Measurements from ENCODE around the gene RIPK1.
"Not testable (repeated sequence)": the region's sequence is repeated elsewhere in the genome, so short reads cannot be mapped to it uniquely, and the experiment has no call there.

RIPK1 gene

DNA sequence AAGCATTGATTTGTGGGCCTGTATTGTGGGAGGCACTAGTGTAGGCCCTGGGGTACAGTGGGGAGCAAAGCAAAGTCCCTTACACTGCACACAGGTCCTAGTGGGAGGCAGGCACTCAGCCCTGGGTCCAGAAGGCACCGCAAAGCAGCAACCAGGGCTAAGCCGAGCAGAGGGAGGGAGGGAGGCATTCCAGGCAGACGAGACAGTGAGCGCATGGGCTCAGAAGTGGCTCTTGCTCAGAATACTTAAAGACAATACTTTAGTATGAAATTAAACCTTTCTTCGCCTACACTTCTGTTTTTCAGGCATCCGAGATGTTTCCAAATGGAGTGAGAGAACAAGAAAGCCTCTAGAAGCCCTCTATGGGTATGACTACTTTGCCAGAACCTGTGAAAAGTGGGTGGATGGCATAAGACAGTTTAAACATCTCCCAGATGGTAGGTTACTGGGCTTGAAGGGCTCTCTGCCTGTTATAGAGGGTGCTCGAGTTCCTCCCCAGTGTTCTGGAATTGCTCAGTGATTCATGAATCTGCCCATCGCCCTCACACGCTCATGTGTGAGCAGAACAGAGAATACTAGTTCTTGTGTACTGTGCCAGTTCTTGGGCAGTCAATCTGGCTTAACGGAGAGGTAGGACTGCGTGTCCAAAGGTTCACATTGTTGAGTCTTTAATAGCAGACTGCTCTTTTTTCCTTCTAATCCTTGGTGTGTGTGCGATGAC, 68.9 kb downstream of the RIPK1 start:
- no peak for DNase-seq

DNA sequence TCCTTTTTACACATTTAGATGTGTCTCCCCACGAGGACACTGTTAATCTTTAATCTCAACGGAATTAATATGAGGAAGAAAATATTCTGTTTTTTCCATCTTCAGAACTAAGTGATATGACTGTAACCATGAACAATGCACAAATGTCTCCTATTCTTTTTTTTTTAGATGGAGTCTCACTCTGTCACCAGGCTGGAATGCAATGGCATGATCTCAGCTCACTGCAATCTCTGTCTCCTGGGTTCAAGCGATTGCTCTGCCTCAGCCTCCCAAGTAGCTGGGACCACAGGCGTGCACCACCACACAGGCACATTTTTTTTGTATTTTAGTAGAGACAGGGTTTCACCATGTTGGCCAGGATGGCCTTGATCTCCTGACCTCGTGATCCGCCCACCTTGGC, 69.6 kb downstream of the RIPK1 start:
- DNase-seq, result not testable (repeated sequence)

DNA sequence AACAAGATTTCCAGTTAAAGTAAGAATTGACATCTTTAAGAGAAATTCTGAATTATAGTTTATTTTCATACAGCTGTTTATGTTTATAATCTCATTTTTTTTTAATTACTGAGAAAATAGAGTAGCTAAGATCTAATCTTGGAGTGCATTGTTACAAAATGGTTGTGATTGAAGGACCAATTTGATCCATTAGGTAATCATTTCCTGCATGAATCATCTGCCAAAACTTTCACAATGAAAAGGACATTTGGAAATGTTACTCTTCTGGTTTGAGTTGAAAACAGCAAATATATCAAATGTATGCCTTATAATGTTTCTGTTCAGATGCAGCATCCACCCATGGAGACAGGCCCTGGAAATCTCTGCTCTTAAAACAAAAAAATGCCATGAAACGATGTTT, 70.0 kb downstream of the RIPK1 start:
- DNase-seq, result no peak

DNA sequence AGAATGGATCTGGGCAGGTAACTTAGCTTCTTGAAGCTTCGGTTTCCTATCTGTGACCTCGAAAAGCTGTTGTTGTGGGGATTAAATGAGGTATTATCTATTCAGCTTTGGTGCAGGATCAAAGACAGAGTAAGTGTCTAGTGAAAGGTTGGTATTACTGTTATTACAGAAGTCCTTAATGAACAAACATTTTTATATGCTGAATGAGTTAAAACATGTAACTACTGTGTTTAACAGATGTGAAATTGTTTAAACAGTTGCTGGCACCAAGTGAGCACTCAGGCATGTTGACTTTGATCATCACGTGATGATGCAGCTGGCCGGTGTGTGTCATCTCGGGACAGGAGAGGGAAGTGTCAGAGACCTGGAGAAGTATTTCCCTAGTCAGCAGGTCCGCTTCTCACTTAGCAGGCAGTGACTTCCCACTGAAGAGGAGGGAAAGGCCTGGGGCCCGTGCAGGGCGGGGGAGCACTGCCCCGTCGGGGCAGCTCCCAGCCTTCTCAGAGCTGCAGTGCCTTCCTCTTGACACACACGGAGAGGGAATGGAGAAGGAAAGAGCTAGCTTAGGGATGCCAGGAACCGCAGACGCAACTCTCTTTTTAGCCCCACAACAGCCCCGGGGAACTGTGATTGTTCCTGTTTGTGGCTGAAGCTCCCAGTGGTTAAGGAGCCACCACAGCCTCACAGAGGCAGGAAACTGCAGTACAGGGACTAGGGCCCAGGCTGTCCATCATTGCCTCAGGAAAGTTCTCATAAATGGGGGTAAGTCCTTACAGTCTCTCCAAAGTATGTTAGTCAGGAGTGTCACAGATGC, 71.0 kb downstream of the RIPK1 start:
- DNase-seq, result no peak

DNA sequence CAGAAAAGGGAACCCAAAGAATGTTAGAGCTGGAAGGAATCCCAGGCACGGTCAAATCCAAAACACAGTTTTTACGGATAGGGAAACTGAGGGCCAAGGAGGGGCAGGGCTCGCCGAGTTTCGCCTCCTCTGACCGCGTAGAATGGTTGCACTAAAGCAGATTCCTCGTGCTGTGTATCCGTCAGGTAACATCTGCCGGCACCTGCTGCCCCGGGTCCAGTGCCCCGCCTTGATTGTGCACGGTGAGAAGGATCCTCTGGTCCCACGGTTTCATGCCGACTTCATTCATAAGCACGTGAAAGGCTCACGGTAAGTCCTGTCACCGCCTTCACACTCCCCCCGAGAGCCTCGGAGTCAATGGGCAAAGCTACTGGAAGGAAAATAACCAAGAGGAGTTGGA, 71.9 kb downstream of the RIPK1 start:
- DNase-seq, result no peak

DNA sequence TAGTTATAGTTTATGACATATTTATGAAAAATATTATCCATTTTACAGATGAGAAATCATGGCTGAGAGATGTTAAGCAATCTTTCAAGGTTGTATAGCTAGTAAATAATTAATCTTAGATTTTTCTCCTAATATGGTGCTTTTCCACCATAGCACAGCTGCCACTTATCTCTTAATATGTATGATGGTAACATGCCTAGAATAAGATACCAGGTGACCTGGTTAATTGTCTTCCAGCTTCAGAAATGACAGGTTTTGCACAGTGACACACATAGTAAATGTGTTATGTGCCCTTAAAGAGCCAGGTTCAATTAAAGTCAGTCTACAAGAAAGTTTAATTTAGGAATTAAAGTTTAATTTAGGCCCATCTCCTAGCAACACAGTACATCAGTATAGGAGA, 74.2 kb downstream of the RIPK1 start:
- no peak for DNase-seq

DNA sequence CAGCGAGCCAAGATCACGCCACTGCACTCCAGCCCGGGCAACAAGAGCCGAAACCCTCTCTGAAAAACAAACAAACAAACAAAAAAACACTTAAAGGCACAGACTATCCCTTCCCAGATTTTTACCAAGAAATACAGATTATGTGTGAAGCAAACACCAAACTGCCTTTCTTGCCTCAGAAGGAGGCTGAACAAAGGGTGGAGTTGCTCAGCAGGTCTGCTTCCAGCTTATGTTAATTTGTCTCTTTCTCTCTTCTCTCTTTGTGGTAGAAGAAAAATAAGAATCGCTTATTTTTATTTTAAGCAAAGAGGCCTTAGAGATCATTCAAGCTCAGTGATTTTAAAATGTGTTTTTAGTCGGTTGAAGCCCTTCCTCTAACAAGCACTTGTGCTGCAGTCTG, 74.9 kb downstream of the RIPK1 start:
- DNase-seq, result no peak

DNA sequence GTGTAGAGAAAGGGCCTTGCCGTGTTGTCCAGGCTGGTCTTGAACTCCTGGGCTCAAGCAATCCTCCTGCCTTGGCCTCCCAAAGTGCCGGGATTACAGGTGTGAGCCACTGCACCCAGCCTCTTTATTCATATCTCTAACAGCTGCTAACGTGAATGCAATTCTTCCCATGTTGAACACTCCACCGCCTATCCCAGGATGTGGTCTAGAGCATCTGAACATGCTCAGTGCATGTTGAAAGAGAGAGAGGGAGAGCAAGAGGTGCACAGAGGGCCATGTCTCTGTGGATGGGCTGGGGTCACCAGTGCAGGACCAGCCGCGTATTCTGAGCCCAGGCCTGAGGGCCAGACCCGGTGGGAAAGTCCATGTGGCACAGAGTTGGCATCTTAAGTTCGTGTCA, 76.3 kb downstream of the RIPK1 start:
- no peak for DNase-seq

DNA sequence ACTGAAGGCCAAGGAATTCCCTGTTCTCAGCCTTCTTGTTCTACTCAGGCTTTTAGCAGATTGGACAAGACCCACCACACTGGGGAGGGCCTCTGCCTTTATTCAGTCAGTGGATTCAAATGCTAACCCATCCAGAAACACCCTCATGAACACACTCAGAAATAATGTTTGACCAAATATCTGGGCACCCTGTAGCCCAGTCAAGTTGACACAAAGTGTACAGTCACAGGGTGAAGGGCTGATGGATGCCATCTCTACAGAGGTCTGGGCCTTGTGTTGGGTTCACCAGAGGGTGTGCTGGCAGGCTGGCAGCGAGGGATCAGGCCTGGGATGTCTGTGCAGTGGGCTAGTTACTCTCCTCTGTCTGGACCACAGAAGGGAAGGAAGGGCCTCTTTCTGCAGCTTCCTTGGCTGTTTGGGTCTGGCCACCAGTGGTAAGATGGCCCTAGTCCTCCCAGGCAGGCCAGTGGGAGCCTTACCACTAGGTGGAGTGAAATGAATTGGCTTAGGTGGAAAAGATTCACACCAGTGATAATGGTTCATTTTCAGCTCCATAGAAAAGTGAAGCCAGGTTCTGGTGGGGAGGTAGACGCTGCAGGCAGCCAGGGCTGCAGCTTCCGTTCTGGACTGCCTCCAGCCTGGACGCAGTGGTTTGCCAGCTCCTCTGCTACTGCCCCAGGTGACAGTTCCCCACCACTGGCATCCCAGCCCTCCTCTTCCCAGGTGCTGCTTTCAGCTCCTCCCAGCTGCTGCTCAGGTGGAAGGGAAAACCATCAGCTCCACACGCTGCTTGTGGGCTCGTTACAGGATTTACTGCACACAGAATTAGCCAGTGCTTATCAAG, 79.8 kb downstream of the RIPK1 start:
- DNase-seq, result no peak

DNA sequence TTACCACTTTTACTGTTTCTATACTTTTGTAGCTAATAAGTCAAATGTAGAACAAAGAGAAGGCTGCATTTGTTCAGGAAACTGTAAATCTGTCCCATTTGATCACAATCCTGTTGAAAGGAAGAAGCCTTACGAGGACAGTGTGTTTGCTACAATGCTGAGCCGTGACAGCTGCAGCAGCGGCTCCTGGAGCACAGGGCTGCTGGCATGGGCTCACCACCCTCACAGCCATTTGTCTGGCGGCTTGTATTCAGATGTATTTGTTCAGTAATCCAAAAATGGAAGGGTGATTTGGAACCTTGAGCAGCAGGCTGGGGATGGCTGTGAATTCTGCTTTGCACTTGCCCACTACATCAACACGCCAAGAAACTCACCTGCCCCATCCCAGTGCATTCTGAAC, 83.4 kb downstream of the RIPK1 start:
- no peak for DNase-seq

DNA sequence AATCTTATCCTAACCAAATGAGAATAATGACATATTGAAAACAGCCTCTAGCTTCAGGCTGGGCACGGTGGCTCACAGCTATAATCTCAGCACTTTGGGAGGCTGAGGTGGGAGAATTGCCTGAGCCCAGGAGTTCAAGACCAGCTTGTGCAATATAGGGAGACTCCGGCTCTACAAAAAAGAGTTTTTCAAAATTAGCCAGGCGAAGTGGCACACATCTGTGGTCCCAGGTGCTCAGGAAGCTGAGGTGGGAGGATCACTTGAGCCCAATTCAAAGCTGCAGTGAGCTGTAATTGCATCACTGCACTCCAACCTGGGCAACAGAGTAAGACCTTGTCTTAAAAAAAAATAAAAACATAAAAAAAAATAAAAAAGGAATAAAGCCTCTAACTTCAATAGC, 84.4 kb downstream of the RIPK1 start:
- no peak for DNase-seq

DNA sequence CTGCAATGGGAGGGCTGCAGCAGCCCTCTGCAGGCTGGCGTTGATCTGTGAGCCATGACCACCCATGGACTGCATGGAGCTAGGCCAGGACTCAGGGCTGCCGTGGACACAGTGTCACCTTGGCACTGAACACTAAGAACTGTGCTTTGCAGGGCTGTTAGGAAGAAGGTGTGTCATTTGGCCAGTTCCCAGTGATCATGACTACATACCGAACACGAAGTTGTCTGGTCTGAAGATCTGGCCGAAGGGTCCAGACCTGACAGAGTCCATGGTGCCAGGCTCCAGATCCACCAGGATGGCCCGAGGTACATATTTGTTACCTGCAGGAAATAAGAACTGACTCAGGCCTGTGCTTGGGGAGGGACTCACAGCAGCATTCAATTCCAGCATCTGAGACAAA, 87.1 kb downstream of the RIPK1 start:
- DNase-seq, result not testable (repeated sequence)

DNA sequence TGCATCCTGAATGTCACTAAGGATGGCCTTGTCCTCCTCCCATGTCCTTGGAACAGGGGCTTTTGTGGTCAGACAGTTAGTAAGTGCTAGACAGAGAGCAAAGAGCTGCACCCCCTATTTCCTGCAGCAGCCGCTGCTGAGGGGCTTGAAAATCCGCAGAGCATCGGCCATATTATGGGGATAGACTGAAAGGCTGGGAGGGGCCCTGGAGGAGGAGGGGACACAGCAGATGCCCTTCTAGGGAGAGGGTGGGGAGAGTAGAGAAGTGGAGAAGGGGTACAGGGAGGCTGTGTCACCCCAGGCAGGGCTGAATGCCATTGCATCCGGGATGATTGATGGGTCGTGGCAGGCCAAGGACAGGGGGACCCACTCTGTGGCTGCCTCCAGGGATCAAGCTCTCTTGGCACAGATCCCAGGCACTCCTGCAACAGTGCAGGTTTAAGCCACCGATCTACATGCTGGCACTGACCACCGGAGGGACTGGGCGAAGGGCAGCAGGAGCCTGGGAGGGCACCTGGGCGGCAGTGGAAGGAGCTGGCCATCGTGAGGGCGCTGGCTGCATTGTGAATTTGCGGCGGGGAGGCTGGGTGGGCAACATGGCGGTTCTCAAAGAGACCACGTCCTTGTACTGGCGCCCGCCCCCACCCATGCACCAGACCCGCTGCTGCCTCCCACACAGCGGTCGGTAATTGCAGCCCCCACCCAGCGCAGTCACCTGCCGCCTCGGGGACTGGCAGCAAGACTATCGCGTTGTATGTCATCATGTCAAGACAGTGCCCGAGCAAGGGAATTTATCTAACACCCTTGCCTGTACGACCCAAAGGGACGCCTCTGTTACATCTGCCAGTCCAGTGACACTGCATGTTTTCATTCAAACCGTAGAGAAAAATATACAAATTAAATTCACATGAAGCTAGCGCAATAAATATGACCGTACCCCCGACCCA, 88.2 kb downstream of the RIPK1 start:
- DNase-seq, result peak; percentile 80

DNA sequence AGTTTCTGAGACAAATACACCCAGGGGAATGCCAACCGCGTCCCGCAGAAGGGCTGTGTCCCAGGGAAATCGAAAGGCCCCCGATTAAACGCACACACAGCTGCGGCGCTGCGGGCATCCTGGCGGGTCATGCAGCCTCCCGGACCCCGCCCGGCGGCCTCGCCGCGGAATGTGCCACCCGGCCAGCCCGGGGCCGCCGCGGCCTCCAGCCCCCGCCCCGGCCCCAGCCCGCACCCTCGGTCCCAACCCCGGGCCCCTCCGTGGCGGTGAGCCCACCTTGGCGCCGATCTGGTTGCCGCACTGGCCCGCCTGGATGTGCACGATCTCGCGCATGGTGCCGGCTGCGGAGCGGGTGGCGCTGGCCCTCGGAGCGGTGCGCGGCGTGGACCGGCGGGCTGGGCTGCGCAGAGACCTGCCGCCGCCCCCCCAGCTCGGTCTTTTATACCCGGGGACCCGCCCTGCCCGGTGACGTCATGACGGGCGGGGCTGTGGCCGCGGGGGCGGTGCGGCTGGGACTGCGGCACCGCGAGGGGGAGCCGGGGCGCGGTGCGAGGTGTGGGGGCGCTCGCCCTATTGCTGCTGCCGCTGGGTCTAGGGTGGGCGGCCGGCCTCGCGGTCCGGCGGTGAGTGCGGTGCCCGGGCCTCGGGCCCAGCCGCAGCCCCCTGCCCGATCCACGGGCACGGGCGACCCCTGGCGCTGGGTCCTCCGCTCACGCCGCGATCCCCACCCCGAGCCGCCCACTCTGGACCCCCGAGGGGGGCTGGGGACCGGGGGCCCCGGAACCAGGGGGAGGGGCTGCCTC, 89.0 kb downstream of the RIPK1 start, which contains the start of gene TUBB2A:
Gene TUBB2A (minus strand): TSS at position 414 of the 803 bp plus-strand sequence. CDS start 81 bp downstream, at position 333.
- peak; percentile 93 for DNase-seq

DNA sequence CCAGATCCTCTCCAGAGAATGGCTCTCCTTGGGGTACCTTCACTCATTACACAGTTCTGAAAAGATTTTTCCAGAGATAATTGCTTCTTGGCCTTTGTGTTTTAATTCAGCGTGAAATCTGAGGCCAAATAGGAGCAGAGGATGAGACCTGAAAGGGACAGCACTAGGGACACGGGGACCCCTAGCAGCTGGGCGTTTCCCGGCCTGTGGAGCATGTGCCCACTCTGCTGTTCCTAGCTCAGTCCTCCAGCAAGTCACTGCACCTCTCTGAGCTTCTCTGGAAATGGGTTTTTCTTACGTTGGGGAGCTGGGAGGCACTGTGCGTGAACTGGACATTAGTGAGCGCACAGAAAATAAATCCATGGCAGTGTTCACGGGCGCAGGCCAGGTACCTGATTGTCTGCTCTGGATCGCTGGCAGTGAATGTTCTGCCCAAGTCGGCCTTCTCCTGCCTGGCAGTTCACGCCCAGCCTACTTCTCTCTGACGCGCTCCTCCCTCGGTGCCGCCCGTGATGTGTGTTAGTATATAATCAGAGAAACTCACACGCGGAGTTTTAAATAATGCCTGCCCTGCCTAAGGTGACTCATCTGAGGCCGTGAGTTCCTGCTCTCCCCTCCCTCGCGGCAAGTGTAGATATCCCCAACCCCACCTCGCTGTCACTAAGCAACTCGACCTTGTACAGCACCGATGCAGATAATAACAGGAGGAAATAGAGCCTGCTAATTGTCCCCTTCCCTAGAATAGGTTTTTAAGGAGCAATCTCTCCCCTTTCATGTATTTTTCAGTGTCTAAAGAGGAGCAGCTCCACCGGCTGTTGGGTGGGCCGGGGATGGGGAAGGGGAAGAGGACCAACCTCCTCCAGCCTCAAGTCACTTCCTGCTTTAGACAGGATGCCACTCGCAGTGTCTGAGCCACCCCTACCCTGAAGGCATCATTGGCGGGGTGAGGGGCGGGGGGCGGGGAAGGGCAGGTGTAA, 91.8 kb downstream of the RIPK1 start:
- DNase-seq, result no peak

DNA sequence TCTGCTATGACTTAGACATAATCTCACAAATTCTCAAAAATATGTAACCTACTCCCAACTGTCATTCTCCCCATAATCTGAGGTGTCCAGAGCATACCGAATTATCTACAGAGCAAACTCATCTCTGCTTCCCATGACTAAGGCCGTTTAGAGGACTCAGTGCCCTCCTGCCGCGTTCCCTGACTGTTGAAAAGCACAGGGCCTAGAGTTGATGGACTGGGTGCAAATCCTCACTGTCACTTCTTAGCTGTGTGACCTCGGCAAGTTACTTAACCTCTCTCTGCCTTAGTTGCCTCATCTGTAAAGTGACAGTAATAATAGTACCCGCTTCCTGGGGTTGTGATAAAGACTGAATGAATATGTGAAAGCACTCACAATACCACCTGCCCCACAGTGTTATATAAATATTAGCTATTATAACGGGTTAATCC, 93.8 kb downstream of the RIPK1 start:
- peak; percentile 63 for DNase-seq

DNA sequence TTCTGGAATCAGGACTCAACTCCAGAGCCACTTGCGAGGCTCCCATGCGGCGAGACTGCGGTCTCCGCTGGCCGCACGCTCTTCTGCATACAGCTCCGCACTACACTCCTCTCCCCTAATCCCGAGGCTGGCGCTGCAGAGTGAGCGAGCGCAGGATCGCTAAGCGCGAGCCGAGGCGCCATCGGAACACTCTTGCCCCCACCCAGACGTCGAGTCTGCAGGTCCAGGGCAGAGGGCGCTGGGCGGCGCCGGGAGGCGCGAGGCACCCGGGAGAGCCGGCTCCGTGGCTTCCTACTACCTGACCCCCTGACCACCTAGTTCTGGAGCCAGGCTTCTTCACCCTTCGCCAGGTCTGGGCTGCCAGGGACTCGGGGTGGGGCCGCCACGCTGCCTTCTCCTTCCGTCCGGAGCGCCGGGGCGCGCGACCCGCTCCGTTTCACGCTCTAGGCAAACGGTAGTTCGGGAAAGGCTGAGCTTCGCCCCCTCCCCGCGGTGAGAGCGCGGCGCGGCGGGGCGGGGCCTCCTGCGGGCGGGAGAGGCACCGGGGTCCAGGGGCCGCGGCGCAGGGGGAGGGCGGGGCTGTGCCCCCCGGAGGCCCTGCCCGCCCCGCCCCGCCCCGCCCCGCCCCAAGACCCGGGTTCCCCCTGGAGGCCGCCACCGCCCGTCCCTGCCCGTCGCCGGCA, 94.4 kb downstream of the RIPK1 start:
- DNase-seq, result peak; percentile 94

DNA sequence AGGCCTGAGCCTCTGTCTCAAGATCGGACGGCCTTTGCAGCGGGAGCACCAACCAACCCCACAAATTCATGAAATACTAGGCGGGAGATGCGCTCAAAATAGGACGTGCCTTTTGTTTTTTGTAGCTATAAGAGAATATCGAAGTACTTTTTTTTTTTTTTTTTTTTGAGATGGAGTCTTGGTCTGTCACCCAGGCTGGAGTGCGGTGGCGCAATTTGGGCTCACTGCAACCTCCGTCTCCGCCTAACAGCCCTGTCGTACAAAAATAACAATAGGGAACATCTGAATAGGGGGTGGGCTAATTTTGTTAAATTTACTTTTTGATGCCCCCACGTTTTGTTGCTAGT, 94.9 kb downstream of the RIPK1 start:
- no peak for DNase-seq

DNA sequence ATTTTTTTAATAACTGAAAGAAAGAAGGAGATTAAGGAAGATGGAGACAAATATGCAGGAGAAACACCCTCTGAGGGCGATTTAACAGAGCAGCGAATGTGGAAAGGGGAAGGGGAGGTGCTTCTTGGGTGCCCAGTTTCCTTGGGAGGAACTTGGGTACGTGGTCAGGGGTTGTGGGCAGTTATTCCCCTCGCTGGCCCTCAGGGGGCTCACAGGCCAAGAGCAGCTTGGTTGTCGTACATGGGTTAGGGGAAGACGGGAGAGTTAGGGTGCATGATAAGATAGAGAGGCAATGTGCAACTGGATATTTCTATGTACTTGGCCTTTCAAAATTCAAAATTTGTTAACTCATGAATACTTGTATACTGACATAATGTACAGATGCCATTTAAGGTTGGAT, 96.1 kb downstream of the RIPK1 start:
- DNase-seq, result no peak
